ENCODE results near the gene DND1.
"Not testable (repeated sequence)": the region's sequence is repeated elsewhere in the genome, so short reads cannot be mapped to it uniquely, and the experiment has no call there.

DNA sequence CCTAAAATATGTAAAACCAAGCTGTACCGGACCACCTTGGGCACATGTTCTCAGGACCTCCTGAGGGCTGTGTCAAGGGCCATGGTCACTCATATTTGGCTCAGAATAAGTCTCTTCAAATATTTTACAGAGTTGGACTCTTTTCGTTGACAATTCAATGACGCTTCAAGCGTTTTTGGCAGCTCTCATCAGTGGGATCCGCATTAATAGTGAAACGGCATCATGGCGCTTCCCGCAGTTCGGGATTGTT is 34.6 kb downstream of the DND1 start:
- TF ChIP-seq, protein P1, sequence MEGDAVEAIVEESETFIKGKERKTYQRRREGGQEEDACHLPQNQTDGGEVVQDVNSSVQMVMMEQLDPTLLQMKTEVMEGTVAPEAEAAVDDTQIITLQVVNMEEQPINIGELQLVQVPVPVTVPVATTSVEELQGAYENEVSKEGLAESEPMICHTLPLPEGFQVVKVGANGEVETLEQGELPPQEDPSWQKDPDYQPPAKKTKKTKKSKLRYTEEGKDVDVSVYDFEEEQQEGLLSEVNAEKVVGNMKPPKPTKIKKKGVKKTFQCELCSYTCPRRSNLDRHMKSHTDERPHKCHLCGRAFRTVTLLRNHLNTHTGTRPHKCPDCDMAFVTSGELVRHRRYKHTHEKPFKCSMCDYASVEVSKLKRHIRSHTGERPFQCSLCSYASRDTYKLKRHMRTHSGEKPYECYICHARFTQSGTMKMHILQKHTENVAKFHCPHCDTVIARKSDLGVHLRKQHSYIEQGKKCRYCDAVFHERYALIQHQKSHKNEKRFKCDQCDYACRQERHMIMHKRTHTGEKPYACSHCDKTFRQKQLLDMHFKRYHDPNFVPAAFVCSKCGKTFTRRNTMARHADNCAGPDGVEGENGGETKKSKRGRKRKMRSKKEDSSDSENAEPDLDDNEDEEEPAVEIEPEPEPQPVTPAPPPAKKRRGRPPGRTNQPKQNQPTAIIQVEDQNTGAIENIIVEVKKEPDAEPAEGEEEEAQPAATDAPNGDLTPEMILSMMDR (conservative IDR thresholded peaks at IDR 0.05) = not testable (repeated sequence)
- TF ChIP-seq ZFX (IDR thresholded peaks at IDR 0.05) = not testable (repeated sequence)

All from C4-2B (cell line).